Measurements from ENCODE around the gene GNAS. TPM values are rescaled to one million over a fixed set of nuclear protein-coding genes. Genes with fewer than 3 reads are reported as not detected.

The GNAS gene
- polyA plus RNA-seq, 1 experiment = 1,537 TPM

- Histone ChIP-seq H3K27me3 (ENCODE audit: control insufficient read depth, insufficient read depth, low read length) (peaks cover 2% of the 10 kb centered on the region), H3K36me3 (ENCODE audit: control insufficient read depth, insufficient read depth, low read length) (no peaks in the 10 kb centered on the region), H3K4me3 (ENCODE audit: low read depth, low read length) (no peak overlapping the region)
- POLR2A ChIA-PET = interaction anchor here (0.6 kb wide), 1 partner anchor 398 kb away, joined by 4 read pairs; no protein-coding TSS in a partner anchor
- TF ChIP-seq, protein P1, sequence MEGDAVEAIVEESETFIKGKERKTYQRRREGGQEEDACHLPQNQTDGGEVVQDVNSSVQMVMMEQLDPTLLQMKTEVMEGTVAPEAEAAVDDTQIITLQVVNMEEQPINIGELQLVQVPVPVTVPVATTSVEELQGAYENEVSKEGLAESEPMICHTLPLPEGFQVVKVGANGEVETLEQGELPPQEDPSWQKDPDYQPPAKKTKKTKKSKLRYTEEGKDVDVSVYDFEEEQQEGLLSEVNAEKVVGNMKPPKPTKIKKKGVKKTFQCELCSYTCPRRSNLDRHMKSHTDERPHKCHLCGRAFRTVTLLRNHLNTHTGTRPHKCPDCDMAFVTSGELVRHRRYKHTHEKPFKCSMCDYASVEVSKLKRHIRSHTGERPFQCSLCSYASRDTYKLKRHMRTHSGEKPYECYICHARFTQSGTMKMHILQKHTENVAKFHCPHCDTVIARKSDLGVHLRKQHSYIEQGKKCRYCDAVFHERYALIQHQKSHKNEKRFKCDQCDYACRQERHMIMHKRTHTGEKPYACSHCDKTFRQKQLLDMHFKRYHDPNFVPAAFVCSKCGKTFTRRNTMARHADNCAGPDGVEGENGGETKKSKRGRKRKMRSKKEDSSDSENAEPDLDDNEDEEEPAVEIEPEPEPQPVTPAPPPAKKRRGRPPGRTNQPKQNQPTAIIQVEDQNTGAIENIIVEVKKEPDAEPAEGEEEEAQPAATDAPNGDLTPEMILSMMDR (IDR thresholded peaks at IDR 0.05; ENCODE audit: insufficient read depth, low read depth, low read length) = no peak
- no peak for DNase-seq (ENCODE audit: low read depth)
- CTCF ChIA-PET = interaction anchor here (1.4 to 2.3 kb wide), 2 partner anchors 10 to 639 kb away, joined by 3 to 4 read pairs; no protein-coding TSS in a partner anchor
Measured at GRCh38 chr20:58876437-58876836, 23.9 kb downstream of the GNAS start.

DNA sequence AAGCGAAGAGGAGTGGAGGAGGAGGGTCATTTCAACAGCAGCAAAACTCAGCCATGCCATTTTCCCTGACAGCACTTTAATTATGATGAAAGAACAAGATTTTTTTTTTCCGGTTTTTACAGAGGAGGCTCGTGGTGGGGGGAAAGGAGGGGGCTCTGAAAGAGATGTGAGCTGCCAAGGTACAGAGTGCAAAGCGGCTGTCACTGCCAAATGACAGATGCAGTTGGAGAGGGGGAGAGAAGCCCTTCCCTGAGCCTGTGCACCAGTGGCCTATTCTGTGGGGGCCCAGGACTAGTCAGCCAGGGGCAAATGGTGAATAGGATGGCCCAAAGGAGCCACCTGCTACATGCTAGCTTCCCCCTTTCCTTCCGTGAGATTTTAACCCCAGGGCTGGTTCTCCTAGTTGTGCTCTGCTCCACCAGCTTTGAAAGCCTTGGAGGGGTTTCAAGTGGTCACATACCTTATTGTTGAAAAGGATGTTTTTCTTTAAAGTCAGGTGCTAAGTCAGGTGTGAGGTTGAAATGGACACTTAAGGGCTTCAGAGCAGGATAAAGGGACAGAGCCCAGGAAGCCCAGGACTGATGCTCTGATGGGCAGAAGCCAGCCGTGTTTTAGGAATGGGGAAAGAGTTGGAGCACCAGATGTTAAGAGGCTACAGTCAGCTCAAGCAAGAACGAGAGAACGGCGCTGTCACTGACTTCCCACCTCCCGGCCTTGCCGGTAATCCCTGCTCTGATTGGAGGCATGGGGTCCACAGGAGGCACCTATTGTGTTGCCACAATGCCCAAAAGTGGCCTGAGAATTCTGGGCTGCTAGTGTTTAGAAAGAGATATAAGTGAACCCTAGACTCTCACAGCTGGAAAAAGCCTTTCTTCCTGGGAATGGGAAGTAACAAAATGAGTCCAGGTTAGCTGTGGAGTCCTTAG is 24.8 kb downstream of the GNAS start:
- ChIA-PET CTCF (interaction anchor here (1.4 to 2.3 kb wide), 2 partner anchors 9 to 640 kb away, joined by 3 to 4 read pairs; no protein-coding TSS in a partner anchor), POLR2A (interaction anchor here (0.6 kb wide), 1 partner anchor 399 kb away, joined by 4 read pairs; no protein-coding TSS in a partner anchor)
- H3K36me3 ChIP-seq (ENCODE audit: control insufficient read depth, insufficient read depth, low read length) = no peaks in the 10 kb centered on the region
- peaks cover 2% of the 10 kb centered on the region for H3K27me3 ChIP-seq (ENCODE audit: control insufficient read depth, insufficient read depth, low read length)
- TF ChIP-seq, protein P1 (IDR thresholded peaks at IDR 0.05; ENCODE audit: insufficient read depth, low read depth, low read length) = no peak
- H3K4me3 ChIP-seq (ENCODE audit: low read depth, low read length) = no peak overlapping the region
- DNase-seq (ENCODE audit: low read depth) = no peak

- TF ChIP-seq, protein P1 (IDR thresholded peaks at IDR 0.05; ENCODE audit: insufficient read depth, low read depth, low read length) = no peak
- H3K27me3 ChIP-seq (ENCODE audit: control insufficient read depth, insufficient read depth, low read length) = peaks cover 2% of the 10 kb centered on the region
- CTCF ChIA-PET = interaction anchor here (2.3 kb wide), 1 partner anchor 9 kb away, joined by 4 read pairs; no protein-coding TSS in a partner anchor
- POLR2A ChIA-PET = no interaction called here
- DNase-seq (ENCODE audit: low read depth) = no peak
- no peak overlapping the region for H3K4me3 ChIP-seq (ENCODE audit: low read depth, low read length)
- H3K36me3 ChIP-seq (ENCODE audit: control insufficient read depth, insufficient read depth, low read length) = no peaks in the 10 kb centered on the region
Measured at GRCh38 chr20:58877976-58878360, 25.5 kb downstream of the GNAS start.

DNA sequence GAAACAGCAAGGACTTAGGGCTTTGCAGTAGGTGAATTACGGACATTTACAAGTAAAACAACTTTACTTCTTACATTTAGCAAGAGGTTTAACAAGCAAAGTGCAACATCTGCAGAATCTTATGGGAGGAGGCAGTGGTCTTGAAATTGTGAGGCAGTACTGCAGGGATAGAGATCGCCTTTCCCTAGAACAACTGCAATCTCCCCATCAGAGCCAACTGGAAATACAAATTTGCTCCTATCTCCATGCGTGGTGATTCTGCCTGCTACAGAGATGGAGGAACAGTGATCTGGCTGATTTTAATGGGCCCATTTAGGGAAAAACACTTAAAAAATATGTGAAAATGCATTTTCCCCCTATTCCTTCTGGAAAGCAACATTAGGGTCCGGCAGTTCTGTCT is 25.9 kb downstream of the GNAS start:
- DNase-seq (ENCODE audit: low read depth) = no peak
- ChIA-PET POLR2A (no interaction called here), CTCF (no interaction called here)
- TF ChIP-seq, protein P1 (IDR thresholded peaks at IDR 0.05; ENCODE audit: insufficient read depth, low read depth, low read length) = no peak
- H3K4me3 ChIP-seq (ENCODE audit: low read depth, low read length) = no peak overlapping the region
- H3K27me3 ChIP-seq (ENCODE audit: control insufficient read depth, insufficient read depth, low read length) = peaks cover 2% of the 10 kb centered on the region
- H3K36me3 ChIP-seq (ENCODE audit: control insufficient read depth, insufficient read depth, low read length) = no peaks in the 10 kb centered on the region

DNA sequence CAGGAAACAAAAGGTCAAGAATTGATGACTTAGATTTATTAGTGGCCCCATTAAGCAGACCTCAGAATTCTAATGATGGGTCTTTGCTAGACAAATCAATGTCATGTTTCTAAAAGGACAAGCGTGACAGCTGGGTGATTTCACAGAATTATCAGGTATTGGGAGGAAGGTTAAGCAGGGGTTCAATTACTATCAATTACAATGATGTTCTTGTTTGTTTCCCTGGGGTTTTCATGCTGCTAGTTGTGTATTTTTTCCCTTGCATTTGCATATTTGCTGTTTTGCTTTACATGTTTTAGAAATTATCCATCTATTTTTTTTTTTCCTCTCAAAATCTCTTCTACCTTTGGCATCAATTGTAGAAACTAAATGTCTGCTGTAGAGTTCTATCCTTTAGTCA is 27.9 kb downstream of the GNAS start:
- Histone ChIP-seq H3K4me3 (ENCODE audit: low read depth, low read length) (no peak overlapping the region), H3K36me3 (ENCODE audit: control insufficient read depth, insufficient read depth, low read length) (no peaks in the 10 kb centered on the region), H3K27me3 (ENCODE audit: control insufficient read depth, insufficient read depth, low read length) (peaks cover 2% of the 10 kb centered on the region)
- DNase-seq (ENCODE audit: low read depth) = no peak
- TF ChIP-seq, protein P1 (IDR thresholded peaks at IDR 0.05; ENCODE audit: insufficient read depth, low read depth, low read length) = no peak
- ChIA-PET POLR2A (no interaction called here), CTCF (no interaction called here)

All from BJ (cell line).